ENCODE measurements around the gene LRRTM3. TPM values are rescaled to one million over a fixed set of nuclear protein-coding genes. Genes with fewer than 3 reads are reported as not detected.

The LRRTM3 gene
- total and polyA plus RNA-seq, 12 donors, result 0.23 to 4.4 (median 1.6) TPM; not detected in 2

DNA sequence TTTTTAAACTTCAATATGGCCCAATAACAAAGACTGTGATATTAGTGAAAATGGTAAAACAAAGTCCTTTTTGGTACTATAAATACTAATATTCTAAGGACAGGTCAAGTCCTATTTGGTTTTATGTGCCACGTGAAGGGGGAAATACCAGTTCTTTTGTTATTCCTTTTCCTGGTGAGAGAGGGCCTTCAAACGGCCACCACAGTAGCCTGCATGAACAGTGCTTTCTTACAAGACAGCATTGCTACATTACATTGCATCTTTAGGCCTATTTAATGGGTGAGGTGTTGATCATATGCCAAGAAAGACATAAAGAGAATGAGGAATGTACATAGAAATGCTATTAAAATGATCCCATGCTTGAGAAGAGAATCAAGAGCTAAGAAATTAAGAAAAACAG lies 214.8 kb downstream of the LRRTM3 start:
- H3K4me3 ChIP-seq, result no peak overlapping the region
- DNase-seq, result no peak
- H3K36me3 ChIP-seq (replicated peaks in 1 of 2), result no peaks in the 10 kb centered on the region
- no peaks in the 10 kb centered on the region for H3K9me3 ChIP-seq (replicated peaks in 1 of 3)
- no peaks in the 10 kb centered on the region for H3K27me3 ChIP-seq
- no peak overlapping the region for H3K27ac ChIP-seq
- intact Hi-C loops (cut with DNase I), result no loop called here
- TF ChIP-seq POLR2A (IDR thresholded peaks at IDR 0.05) (no peak), CTCF (IDR thresholded peaks at IDR 0.05) (no peak)
- H3K4me1 ChIP-seq (replicated peaks in 1 of 2), result no peaks in the 10 kb centered on the region
- WGBS, 4 donors, result 50 to 74% (median 60%) methylated on average over 2 of the region's 2 CpGs

DNA sequence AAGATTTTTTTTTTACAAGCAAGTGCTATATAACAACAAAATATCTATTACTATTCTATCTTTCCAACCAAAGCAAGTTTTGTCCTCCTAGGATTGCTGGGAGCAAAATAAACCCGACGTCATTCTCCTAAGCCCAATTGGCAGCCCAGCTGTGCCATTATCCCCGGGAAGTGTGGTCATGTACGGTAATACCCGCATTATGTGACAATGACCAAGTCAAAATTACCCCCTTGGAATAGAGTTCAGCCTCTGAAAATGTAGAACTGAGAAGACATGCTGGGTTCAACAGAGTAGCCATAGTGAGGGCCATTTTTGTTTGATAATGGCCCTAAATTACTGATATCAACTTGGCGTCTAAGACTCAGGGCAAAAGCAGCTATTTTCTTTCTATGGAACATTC lies 215.5 kb downstream of the LRRTM3 start:
- Histone ChIP-seq H3K27ac (no peak overlapping the region), H3K4me1 (replicated peaks in 1 of 2) (no peaks in the 10 kb centered on the region), H3K27me3 (no peaks in the 10 kb centered on the region), H3K4me3 (no peak overlapping the region), H3K9me3 (replicated peaks in 1 of 3) (no peaks in the 10 kb centered on the region), H3K36me3 (replicated peaks in 1 of 2) (no peaks in the 10 kb centered on the region)
- intact Hi-C loops (cut with DNase I), result no loop called here
- no peak for DNase-seq
- WGBS, 4 donors, result 66 to 81% (median 75%) methylated on average over 6 of the region's 6 CpGs
- TF ChIP-seq POLR2A (IDR thresholded peaks at IDR 0.05) (no peak), CTCF (IDR thresholded peaks at IDR 0.05) (no peak)

DNA sequence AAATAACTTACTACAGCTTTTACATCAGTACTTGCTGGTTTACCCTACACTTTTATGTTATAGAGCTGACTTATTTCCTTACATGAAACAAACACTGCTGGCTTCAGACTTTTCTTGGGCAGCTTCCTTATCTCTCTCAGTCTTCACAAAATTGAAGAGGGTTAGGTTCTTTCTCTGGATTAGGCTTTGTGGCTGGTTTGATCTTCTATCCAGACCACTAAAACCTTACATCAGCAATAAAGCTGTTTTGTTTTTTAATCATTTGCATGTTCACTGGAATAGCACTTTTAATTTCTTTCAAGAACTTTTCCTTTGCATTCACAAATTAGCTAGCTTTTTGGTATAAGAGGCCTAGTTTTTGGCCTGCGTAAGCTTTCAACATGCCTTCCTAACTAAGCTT lies 218.7 kb downstream of the LRRTM3 start:
- Histone ChIP-seq H3K4me3 (no peak overlapping the region), H3K27me3 (no peaks in the 10 kb centered on the region), H3K27ac (no peak overlapping the region), H3K36me3 (replicated peaks in 1 of 2) (no peaks in the 10 kb centered on the region), H3K4me1 (replicated peaks in 1 of 2) (no peaks in the 10 kb centered on the region), H3K9me3 (replicated peaks in 1 of 3) (no peaks in the 10 kb centered on the region)
- DNase-seq, result no peak
- TF ChIP-seq POLR2A (IDR thresholded peaks at IDR 0.05), result no peak
- no peak for TF ChIP-seq CTCF (IDR thresholded peaks at IDR 0.05)
- intact Hi-C loops (cut with DNase I), result no loop called here
- whole genome bisulfite sequencing, 4 donors, result 92 to 96% (median 95%) methylated on average over 1 of the region's 1 CpG

All from adrenal gland (tissue), 12 donors.